Limb (tissue), 2 donors: Measurements from ENCODE around the gene CES3.

ENCODE experiments used
- DNase-seq, 2 donors: peaks; one replicate each; pipeline ENCODE4 v3.0.0-alpha.2; 2016; ENCODE audit errors: extremely low spot score in 2 of 2

Gene CES3

DNA sequence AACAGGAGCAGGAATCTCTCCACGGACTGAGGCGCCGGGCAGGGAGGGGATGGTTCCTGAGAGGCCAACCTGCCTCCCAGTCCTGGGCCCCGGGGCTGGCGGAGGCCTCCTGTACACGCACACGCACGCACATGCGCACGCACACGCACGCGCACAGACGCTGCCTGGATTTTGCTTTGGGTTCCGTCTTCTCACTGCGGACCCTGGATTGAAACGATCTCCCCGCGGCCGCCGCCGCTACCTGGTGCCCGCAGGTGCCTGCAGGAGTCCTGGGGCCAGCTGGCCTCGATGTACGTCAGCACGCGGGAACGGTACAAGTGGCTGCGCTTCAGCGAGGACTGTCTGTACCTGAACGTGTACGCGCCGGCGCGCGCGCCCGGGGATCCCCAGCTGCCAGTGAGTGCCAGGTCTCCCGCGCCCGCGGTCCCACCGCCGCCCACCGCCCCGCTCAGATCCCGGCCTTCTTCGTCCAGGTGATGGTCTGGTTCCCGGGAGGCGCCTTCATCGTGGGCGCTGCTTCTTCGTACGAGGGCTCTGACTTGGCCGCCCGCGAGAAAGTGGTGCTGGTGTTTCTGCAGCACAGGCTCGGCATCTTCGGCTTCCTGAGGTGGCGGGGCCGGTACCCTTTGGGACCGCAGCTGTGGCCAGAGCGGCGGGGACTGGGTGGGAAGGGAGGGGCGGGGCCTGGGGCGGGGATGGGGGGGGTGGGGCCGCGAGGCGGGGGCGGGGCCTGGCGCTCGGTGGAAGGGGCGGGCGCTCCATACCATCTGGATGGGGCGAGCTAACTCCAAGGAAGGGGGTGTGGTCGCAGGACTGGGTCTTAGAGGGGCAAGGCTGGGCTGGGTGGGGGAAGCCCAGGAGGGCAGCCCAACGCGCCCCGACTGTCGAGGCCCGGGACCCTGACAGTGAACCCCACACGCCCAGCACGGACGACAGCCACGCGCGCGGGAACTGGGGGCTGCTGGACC, 39.6 kb downstream of the CES3 start:
- DNase-seq = peak; percentile 34 to 80

DNA sequence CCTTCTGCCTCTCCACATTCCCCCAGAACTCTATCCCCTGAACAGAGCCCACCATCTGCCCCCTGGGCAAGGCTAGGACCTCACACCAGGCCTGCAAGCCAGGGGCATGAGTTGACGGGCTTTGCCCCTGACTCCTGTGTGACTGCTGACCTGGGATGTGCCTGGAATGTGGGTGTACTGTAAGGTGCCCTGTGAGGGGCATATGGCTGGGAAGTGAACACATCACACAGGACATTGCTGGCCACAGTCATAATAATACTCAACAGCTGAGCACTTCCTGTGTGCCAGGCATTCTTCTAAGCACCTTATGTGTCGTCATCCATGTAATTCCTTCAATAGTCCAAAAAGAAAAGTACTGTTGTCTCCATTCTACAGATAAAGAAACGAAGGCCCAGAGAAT, 40.7 kb downstream of the CES3 start:
- no peak for DNase-seq

DNA sequence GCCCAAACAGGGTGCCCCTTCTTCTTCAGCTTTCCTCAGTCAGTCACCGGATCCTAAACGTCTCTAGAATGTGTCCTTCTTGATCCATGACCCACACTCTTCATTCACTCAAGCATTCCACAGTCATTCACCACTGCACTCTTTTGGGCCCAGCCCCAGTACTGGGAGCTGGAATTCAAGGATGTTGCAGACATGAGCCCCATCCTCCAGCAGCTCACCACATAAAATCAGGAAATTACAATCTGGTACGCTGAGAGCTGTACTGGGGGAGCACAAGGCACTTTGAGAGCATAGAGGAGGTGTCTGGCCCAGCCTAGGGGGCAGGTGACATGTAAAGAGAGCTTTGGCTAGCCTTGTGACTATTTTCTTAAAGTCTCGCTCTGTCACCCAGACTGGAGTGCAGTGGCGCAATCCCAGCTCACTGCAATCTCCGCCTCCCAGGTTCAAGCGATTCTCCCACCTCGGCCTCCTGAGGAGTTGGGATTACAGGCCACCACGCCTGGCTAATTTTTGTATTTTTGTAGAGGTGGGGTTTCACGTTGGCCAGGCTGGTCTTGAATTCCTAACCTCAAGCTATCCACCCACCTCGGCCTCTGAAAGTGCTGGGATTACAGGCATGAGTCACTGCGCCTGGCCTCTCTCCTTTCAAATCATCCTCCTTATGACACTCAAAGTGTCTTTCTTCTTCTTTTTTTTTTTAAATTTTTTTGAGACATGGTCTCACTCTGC, 46.0 kb downstream of the CES3 start:
- no peak for DNase-seq

DNA sequence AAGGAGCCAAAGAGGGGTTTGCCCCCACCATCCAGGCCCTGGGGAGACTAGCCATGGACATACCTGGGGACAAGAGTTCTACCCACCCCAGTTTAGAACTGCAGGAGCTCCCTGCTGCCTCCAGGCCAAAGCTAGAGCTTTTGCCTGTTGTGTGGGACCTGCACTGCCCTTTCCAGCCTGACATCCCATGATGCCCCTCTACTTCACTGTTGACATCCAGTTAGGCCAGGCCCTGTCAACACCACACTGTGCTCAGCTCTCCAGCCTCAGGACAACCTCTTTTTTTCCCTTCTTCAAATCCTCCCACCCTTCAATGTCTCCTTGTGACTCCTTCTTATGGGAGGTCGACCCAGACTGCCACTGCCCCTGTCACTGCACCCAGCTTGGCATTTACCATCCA, 48.1 kb downstream of the CES3 start:
- DNase-seq = no peak

DNA sequence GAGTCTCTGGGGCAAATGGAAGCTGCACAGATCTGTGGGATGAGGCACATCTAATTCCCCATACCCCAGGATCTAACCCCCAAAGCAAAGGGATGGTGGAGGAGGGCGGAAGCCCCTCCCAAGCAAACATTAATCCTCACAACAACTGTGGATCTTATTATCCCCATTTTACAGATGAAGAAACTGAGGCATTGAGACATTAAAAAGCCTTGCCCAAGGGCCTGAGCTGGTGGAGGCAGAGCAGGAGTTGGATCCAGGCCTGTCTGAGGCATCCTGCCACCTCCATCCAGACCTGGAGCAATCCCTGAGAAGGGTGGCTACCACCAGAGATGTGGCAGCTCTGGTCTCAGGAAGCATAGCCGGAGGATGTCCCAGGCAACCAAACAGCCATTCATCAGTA, 50.2 kb downstream of the CES3 start:
- no peak for DNase-seq

DNA sequence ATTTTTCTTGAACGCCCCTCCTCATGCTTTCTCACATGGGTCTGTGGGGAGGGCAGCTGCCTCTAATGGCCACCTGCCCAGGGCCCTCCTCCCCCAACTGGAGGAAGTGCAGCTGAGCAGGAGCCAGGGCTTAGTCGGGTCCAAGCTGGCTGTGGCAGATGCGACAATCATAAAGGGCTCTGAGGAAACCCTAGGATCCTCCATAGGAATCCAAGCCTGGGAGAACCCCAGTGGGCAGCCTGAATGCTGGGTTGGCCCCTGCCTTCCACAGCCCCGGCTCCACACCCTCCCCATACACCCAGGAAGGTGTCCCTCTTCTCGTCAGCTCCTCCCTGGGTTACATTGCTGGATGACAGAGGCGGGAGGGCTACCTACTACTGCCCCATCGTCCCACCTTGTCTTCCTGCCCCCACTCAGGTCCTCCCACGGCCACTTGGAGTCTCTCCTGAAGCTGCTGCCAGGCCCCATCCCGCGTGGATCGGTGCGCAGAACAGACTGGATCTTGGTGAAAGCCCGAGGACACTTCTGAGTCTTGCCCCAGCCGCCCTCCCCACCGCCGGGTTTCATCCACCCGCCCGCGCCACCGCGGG, 52.3 kb downstream of the CES3 start:
- DNase-seq = peak; percentile 43 to 67

DNA sequence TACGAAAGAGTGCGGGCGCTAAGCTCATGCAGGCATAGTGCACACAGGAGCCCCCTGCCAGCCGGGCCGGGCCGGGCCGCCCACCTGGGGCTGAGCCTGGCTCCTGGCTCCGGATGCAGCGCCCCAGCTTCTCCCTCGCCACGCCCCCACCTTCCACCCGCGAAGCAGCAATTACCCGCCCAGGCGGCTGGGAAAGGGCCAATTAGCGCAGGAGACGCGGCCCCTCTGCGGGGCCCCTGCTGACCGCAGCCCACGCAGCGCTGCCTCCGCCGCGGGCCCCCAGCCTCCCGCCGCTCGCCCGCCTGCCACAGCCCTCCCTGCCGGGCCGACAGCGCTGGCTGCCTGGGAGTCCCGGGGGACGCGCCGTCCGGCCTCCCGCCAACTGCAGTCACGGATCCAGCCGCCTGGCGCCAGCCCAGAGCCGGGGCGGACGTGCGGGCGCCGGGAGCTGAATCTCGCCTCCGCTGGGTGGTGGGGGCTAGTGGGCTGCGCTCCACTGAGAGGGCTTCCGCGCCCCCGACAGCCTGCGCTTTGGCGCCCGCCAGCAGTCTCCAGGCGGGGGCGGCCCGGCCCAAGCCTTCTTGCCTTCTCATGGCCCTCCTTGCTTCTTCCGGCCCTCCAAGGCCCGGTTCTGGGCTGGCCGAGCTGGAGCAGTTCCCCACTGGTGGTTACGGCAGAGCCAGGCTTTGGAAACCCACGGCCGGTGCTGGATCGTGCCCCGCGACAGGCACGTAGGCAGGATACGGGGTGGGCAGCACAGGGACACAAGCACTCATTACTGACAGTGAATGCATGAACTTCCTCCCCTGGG, 53.0 kb downstream of the CES3 start:
- DNase-seq = peak; percentile 76 to 92

DNA sequence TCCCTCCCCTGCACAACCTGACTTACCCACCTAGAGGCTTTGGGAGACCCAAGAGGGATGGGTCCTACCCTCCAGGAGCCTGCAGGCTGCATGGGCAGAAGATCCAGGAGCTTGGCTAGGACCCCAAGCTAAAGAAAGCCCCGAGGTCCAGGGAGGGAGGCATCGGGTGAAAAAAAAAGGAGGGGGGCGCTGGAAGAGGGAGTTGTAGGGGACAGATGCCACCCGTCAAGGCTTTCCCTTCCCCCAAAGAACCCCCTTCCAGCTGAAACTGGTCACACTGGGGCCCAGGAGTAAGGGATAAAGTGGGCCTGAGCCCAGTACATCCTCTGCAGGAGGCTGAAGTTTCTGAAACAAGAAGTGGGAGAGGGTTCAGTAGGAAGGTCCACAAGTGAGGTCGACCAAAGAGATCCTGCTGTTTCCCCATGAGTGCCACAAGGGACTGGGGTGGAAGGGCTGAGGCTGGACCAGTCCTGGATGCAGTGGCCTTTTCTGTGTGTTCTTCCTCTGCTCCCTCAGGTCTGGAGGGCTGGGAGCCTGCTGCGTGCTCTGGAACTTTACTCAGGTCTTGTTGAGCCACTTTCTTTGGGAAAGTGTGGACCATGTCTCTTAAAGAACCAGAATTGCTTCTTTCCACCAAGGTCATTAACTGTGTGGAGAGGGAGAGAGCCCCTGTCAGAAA, 53.7 kb downstream of the CES3 start:
- DNase-seq = no peak

DNA sequence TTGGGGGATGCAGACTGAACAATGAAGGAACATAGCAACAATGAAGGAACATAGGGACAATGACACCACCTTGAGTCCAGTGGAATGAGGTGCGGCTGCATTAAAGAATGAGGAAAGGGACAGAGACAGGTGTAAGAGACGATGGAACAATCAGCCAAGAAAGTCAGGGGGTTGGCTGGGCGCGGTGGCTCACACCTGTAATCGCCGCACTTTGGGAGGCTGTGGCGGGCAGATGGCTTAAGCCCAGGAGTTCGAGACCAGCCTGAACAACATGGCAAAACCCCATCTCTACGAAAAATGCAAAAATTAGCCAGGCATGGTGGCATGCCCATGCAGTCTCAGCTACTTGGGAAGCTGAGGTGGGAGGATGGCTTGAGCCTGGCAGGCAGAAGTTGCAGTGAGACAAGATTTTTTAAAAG, 54.3 kb downstream of the CES3 start:
- no peak for DNase-seq

DNA sequence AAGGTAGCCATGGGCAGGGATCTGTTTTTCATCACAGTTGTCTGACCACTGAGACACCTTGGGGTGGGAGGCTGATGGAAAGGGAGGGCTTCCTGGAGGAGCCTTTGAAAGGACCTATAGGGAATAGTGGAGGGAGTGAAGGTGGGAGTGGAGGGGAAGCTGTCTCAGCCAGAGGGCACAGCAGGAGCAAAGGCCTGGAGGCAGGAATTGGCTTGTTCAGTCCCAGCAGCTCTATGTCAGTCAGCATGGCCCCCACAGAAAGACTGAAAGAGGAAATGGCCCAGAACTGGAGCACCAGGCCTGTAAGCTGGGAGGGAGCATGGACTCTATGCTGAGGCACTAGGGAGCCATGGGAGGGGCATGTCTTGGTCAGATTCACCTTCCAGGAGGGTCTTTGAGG, 55.1 kb downstream of the CES3 start:
- no peak for DNase-seq

DNA sequence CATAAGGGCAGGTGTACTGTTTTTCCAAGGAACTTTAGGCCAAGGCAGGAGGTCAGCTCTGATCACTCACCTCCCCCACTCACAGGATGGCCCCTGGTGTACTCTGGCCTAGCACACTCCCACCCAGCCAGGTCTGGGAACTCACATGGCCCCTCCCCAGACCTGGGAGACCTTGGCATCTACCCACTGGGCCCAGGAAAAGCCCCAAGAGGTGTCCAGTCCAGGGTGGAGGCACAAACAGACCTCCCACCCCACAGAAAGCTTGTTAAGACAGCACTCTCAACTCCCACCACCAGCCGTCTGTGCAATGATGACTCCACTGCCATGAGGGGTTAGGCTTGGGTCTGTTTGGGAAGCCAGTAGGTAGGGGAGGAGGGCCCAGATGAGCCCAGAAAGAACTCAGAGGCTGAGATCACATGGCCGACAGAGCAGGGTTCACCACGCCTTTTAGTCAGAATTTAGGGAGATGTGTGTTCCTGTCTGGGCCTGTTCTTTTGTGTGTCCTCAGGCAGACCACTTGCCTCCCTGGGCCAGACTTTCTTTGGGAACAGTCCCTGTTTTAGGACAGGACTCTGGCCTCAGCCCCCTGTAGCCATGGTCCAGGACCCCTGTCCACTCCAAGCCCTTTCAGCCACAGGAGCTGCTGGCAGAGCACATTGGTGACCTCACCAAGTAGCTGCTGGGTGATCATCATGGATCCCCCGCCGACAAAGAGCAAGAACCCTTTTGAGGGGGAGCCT, 55.8 kb downstream of the CES3 start:
- no peak for DNase-seq

DNA sequence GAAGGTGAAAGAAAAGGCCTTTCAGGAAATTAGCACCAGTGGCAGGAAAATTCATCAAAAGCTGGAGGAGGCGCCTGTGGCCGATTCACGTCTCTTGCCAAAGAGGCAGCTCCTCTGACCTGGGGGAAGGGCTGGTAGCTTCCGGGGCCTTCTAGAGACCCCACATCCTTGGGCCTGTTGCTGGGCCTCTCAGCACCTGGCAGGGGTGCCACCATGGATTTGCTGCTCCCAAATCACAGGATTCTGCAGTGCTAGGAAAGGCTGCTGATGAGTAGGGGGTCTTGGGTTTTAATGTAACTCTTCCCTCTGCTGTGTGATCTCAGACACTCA, 56.3 kb downstream of the CES3 start:
- DNase-seq = no peak

DNA sequence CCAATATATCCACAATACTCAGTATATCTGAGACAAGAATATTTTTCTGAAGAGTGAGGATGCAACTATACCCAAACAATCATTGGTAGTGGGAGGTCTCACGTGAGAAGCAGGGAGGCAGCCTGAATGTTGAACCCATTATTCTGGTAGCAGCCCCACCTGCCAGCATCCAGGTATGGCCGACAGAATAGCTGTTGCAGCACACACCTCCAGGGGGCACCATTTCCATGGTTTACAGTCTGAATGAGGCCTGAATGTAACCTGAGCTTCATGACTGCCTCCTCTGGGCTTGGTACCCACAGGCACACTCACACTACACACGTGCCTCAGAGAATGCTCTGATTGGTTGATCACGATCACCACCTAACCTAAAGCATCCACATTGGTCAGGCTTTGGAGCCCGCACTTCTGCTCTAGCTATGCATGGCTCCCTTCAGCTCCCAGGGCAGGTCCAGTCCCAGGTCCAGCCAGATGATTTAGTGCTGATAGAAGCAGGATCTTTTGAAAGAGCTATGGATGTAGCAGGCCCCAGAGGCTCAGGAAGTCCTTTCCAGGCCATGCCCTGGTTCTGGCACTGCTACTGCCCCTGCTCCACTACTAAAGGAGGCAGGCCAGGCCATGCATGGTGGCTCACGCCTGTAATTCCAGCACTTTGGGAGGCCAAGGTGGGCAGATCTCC, 56.9 kb downstream of the CES3 start:
- DNase-seq = peak; percentile 63 to 79

DNA sequence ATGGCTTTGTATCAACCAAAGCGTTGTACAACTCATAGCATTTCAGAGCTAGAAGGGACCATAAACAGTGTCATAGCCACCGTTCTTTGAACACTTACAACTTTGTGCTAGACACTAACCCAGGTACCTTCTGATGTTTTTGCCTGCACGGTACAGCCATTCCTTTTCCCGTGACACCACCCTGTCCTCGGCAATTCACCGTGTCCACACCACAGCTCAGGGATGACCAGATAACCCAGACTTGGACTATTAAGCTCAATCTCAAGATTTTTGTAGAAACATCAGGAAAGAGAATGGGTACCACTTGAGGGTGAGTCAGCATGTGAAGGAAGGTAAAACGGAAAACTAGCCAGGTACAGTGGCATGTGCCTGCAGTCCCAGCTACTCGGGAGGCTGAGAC, 58.1 kb downstream of the CES3 start:
- no peak for DNase-seq

DNA sequence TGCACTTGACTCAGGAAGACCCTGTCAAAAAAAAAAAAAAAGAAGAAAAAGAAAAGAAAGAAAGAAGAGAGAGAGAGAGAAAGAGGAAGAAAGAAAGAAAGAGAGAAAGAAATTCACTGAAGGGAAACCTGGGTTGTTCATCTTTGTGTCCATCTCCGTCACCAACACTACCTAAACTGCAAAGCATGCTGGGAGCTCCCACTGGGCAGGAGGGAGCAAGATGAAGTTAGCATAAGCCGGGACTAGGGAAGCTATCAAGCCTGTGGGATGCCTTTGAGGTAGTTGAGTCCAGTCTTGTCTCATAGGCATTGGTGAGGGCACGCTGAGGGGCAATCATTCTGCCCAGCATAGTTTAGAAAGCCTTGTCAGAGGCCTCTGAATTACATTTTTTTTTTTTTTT, 60.3 kb downstream of the CES3 start:
- no peak for DNase-seq

DNA sequence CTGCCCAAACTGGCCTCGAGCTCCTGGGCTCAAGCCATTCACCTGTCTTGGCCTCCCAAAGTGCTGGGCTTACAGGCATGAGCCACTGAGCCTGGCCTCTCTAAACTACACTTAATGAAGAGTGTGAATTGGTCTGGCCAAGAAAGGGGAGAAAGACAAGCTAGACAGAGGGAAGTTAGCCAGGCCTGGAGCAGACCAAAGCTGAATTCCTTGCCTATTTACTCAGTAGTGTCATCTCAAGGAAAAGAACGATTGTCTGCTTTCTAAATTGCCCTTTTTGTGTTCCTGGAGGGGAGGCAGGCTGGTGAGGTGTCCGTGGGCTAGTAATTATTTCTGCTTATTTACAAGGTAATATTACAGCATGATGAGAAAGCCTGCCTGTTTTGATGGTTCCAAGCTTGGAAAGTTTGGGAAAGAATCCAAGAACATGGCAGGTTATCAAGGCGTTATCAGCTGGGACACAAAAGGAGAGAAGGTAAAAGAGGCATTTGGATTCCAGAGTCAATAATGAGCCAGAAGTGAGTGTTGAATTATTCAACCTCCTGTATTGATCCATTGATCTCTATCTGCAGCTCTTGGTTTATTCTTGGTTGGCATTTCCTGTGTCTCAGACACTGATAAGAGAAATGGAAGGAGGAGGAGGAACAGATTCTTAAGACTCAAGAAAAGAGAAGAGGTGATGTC, 61.6 kb downstream of the CES3 start:
- DNase-seq = no peak

DNA sequence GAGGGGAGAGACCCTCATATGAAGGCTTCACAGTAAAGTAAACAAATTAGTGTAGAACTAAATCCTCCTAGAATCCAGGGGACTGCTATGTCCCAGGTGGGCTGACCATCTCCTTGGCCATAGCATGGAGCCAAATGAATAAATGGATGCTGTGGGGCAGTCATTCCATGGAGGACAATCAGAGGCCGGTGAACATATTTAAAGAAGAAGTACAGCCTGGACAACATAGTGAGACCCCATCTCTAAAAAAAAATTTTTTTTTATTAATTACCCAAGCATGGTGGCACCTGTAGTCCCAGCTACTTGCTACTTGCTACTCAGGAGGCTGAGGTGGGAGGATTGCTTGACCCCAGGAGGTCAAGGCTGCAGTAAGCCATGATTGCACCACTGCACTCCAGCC, 62.6 kb downstream of the CES3 start:
- DNase-seq = no peak
